Measurements from ENCODE around the gene TMEM253. TPM values are rescaled to one million over a fixed set of nuclear protein-coding genes. Genes with fewer than 3 reads are reported as not detected.

TMEM253 gene
- total and polyA plus RNA-seq, 2 experiments from 2014 or later, result 0.59 to 0.95 TPM

GRCh38 chr14:21083565-21084325, 17.1 kb upstream of the TMEM253 start (continued):
- no peak for TF ChIP-seq REST (IDR thresholded peaks at IDR 0.05; ENCODE audit: unreplicated experiment)
- TF ChIP-seq JUNB (IDR thresholded peaks at IDR 0.05; ENCODE audit: unreplicated experiment), result no peak
- no peak for TF ChIP-seq ETS1 (IDR thresholded peaks at IDR 0.05)
- TF ChIP-seq EZH2phosphoT487 (IDR thresholded peaks at IDR 0.05; ENCODE audit: unreplicated experiment), result no peak
- no peak for TF ChIP-seq ZNF331 (CRISPR knock-in tag; IDR thresholded peaks at IDR 0.05; ENCODE audit: low read depth)
- TF ChIP-seq POLR2AphosphoS5 (IDR thresholded peaks at IDR 0.05; ENCODE audit: low read depth), result no peak
- no peak for TF ChIP-seq CTCF (conservative IDR thresholded peaks at IDR 0.05; ENCODE audit: low read depth in 2 of 2)

GRCh38 chr14:21084396-21084795, 16.5 kb upstream of the TMEM253 start:
- DNase-seq (ENCODE audit: low spot score) (no peak), ATAC-seq (no peak)
- Mint-ChIP-seq H3K4me3 (no peak overlapping the region), H3K4me1 (peaks cover 27% of the 10 kb centered on the region), H3K9me3 (peaks cover 4% of the 10 kb centered on the region; the same call in 2 of the 3 replicates), H3K27me3 (ENCODE audit: insufficient read depth, low read depth, poor library complexity) (peaks cover 22% of the 10 kb centered on the region), H3K27ac (no peak overlapping the region), H3K36me3 (ENCODE audit: low read depth) (peaks cover 89% of the 10 kb centered on the region)
- no peak overlapping the region for H3K4me2 ChIP-seq
- H3F3A ChIP-seq (replicated peaks; ENCODE audit: low read depth), result peaks cover 16% of the 10 kb centered on the region; the same call in 1 of the 2 replicates
- H2AFZ ChIP-seq, result no peak overlapping the region
- peaks cover 8% of the 10 kb centered on the region for H4K20me1 ChIP-seq (replicated peaks; ENCODE audit: insufficient read depth)
- H3K36me3 ChIP-seq (ENCODE audit: insufficient read depth), result peaks cover 14% of the 10 kb centered on the region; the same call in 1 of the 2 replicates
- H3K27me3 ChIP-seq (ENCODE audit: insufficient read depth), result no peaks in the 10 kb centered on the region
- no peaks in the 10 kb centered on the region for H3K79me2 ChIP-seq (replicated peaks; ENCODE audit: insufficient read depth)
- no peak overlapping the region for H3K4me3 ChIP-seq
- peaks cover 7% of the 10 kb centered on the region; the same call in 1 of the 2 replicates for H3K4me1 ChIP-seq (ENCODE audit: insufficient read depth)
- H3K9me2 ChIP-seq (ENCODE audit: insufficient read depth), result no peaks in the 10 kb centered on the region
- H3K27ac ChIP-seq (ENCODE audit: low read depth), result no peak overlapping the region
- no peak for TF ChIP-seq CREB1 (CRISPR knock-in tag; IDR thresholded peaks at IDR 0.05; ENCODE audit: low read depth)
- no peak for TF ChIP-seq NANOG (IDR thresholded peaks at IDR 0.05; ENCODE audit: borderline replicate concordance)
- TF ChIP-seq ETS1 (IDR thresholded peaks at IDR 0.05), result no peak
- no peak for TF ChIP-seq CTCF (conservative IDR thresholded peaks at IDR 0.05; ENCODE audit: low read depth in 2 of 2)
- TF ChIP-seq REST (IDR thresholded peaks at IDR 0.05; ENCODE audit: unreplicated experiment), result no peak

Data from GM23338 (cell line).